NCI-H2029 (cell line): ENCODE data around the gene ERC1.
A peak's percentile ranks its signal among the peaks of the same experiment; 100 is the strongest.
"Not testable (repeated sequence)": the region's sequence is repeated elsewhere in the genome, so short reads cannot be mapped to it uniquely, and the experiment has no call there.

Experiments used
- DNase-seq: peaks from one replicate; lab custom pipeline; 2025; lab: John Stamatoyannopoulos, UW

ERC1 gene

GRCh38 chr12:1220127-1221092, 229.4 kb downstream of the ERC1 start:
- peak; percentile 38 for DNase-seq

GRCh38 chr12:1222858-1223639, 232.0 kb downstream of the ERC1 start:
- DNase-seq: no peak

DNA sequence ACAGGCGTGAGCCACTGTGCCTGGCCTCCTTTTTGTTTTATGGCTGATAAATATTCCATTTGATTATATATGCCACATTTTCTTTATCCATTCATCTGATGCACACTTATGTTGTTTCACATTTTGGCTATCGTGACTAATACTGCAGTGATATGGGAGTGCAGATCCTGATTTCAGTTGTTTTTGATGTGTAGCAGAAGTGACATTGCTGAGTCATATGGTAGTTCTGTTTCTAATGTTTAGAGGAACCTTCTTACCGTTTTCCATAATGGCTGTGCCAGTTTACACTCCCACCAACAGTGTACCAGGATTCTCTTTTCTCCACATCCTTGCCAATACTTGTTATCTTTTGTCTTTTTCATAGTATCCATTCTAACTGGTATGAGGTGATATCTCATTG, 235.9 kb downstream of the ERC1 start:
- DNase-seq: no peak

GRCh38 chr12:1234073-1234472, 243.1 kb downstream of the ERC1 start:
- no peak for DNase-seq

DNA sequence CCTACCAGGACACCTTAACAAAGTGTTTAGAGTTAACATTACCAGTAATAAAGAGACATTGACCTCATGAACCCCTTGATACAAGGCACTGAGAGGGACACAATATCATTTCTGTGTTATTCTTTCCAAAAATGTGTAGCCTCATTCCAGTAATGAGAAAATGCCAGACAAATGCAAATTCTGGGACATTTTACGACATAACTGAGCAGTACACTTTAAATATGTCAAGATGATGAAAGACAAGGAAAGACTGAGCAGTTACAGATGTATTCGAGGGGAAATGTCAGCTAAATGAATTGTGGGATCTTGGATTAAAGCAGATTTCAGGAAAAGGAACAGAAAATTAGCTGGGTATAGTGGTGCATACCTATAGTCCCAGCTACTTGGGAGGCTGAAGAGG, 255.6 kb downstream of the ERC1 start:
- DNase-seq: no peak

GRCh38 chr12:1250641-1251040, 259.6 kb downstream of the ERC1 start:
- no peak for DNase-seq

- DNase-seq: no peak
Measured at GRCh38 chr12:1252758-1253157, 261.7 kb downstream of the ERC1 start.

DNA sequence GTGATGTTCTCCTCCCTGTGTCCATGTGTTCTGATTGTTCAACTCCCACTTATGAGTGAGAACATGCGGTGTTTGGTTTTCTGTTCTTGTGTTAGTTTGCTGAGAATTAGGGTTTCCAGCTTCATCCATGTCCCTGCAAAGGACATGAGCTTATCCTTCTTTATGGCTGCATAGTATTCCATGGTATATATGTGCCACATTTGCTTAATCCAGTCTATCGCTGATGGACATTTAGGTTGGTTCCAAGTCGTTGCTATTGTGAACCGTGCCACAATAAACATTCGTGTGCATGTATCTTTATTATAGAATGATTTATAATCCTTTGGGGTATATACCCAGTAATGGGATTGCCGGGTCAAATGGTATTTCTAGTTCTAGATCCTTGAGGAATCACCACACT, 264.1 kb downstream of the ERC1 start:
- not testable (repeated sequence) for DNase-seq

GRCh38 chr12:1255854-1256253, 264.8 kb downstream of the ERC1 start:
- not testable (repeated sequence) for DNase-seq

DNA sequence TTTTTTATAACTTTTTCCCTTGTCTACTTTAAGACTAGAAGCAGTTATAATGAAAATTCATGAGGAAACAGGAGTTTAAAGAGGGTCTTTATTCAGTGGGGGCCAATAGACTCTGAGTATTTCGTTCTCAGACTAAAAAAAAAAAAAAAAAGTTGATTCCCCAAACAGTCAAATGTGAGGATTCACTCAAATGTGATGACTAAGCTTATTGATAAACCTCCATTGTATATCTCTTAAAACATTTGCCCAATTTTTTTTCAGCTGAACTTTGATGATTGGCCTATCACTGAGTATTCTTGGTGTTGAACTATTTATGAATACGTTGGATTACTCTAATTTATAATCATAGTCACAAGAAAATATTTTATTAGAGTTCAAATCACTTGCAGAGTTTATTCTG, 265.3 kb downstream of the ERC1 start:
- DNase-seq: no peak

DNA sequence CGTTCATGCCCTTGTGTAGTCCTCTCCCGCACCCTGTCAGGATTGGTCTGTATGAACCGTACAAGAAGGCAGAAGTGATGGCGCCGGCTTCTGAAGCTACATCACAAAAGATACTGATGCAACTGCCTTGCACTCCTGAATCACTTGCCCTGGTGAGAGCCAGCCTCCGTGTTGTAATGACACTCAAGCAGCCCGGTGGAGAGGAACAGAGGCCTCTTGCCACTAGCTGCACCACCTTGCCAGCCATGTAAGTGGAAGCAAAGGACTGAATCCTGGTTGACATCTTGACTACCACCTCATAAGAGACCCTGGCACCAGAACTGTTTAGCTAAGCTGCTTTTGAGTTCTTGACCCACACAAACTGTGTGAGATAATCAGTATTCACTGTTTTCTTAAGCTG, 266.0 kb downstream of the ERC1 start:
- DNase-seq: no peak

- DNase-seq: no peak
Measured at GRCh38 chr12:1262011-1262410, 271.0 kb downstream of the ERC1 start.

DNA sequence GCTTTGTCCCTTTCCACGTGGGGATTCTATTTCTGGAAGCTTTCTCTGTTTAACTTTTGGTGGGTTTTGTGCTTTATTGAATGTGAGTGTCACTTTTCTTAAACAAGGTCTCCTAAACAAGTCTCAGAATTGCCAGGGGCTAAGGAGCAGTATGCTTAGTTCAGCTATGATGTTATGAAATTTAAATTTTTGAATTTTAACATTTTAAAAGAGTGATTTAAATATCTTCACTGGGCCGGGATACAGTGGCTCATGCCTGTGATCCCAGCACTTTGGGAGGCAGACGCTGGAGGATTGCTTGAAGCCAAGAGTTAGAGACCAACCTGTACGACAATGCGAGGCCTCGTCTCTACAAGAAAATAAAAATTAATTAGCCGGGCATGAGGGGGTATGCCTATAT, 276.2 kb downstream of the ERC1 start:
- DNase-seq: no peak

DNA sequence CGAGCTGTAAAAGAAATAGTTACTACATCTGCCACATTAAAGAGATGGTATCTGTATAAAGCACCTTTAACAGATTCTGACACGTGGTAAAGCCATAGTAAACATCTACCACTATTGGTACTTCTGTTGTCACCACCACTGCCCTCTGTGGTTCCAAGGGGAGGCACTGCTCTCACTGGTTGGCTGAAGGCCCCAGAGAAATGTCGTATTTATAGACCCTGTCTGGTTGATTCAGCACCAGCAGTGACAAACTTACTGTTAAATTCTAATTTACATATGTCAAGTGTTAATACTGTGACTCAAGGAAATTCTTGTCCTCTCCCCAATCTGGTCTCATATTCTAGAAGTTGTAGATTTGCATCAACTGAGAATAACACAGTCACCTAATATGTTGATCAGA, 281.1 kb downstream of the ERC1 start:
- no peak for DNase-seq

DNA sequence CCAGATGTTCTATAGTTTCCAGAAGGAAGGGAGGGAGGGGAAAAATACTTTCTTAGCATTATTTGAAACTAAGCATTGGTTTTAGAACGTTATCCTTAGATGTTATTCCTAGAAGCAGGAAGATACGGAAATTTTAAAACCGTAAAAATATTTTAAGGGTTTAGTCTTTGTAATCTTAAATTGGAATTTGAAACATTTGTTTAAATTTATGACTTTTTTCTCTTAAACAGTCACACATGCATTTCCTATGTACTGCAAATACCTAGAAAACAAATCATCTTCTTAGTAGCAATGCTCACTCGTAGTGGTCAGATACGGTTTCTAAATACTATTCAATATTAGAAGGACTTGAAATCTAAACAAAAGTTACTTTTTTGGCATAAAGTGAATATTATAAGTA, 282.0 kb downstream of the ERC1 start:
- no peak for DNase-seq

DNA sequence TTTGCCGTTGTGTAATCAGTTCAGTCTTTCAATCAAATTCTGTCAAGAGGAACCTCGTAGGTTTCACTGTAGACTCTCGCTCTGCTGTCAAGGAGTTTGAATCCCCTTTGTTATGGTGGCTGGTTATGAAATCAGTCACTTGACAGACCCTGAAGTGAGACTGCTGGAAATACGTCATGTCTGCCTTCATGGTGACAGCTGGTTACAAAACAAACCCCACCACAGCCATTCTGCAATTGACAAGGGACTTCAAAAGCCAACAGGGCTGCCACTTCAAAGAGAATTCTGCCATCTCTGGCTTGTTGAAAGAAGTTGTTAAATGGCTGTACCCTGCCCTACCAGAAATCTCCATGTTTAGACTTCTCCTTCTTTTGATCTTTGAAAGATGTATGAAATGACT, 286.9 kb downstream of the ERC1 start:
- DNase-seq: no peak

DNA sequence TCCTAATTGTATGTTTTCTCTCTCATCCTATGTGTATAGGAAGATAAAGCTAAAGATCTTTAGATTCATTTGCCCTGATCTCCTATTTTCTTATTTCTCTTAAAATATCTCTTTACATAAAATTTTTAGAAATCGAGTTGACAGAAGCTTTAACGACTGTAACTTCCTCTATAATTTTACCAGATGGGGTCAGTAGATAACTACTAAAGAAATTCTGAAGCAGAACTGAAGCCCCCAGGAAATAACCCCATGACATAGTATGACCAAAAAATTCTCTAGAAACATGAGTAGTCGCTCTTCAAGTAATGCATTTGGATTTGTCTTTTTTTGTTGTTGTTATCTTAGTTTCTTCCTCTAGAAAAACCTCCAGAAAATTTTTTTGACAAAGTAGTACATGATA, 288.0 kb downstream of the ERC1 start:
- no peak for DNase-seq

DNA sequence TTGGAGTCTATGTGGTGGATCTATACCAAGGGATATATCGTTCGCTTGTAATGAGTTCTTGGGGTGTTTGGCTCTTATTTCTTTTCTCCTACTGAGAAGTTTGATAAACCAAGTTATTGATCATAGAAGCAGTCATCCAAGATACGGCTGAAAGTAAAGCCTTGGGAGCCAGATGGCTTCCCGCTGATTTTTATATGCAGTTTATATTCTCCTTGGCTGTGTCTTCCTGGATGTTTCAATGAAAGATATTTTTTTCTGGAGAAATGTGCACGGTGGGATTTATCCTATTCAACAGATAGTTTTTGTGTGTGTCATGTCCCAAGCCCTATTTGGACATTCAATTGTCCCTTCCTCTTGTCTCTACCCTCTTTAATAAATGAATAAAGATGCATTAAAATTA, 289.0 kb downstream of the ERC1 start:
- DNase-seq: no peak

DNA sequence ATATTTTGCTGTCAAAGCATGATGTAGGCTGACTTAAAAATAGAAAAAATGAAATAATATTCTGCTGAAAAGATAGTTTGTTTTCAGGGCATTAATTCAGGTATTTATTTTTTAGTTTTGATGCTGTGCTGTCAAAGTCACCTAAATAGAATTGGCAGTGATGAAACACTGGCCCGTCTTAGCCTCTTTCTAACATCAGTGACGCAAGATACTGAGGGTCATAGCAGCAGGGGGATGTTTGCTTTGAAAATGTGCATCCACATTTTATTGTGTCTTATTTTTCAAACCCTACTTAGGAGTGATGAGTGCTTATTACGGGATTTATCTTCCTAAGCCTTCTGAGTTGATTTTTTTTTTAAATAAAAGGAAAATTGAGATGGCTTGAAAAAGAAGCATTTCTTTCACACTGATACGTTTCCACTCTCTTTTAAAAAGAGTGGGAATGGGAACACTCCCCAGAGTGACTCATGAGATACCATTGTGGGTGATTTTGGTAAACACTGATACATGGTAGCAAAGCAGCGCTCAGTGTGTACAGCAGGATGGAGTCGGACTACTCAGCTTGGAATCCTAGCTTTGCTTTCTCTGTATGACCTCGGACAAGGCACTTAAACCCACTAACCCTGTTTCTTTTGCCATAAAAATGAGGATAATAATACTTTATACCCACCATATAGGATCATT, 290.8 kb downstream of the ERC1 start:
- DNase-seq: no peak

DNA sequence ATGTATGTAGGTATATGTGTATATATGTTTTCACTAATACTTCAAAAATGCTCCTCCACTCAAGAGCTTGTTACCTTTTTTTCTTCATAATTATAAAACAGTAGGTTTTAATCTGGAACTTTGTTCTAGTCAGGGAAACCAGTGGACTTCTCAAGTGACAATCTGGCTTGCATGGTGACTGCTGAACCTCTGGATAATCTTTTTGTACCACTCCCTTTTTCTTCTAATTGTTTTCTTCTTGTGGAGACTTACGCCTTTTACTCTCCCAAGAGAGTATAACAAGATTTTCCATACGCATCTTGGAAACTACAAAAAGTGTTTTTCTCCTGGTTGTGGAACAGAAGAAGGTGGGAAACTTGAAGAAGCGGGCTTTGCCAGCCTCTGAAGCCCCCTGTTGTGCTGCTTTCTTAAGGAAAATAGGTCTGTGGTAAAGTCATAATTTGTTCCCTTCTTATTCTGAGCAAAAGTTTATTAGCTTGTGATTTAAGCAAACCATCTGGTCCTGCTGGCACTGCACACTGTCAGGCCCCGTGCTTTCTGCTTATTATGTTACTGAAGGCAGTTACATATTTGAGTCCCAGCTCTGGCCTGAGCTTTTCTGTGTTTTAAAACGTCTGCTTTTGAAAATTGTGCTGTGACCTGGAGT, 291.8 kb downstream of the ERC1 start:
- no peak for DNase-seq

DNA sequence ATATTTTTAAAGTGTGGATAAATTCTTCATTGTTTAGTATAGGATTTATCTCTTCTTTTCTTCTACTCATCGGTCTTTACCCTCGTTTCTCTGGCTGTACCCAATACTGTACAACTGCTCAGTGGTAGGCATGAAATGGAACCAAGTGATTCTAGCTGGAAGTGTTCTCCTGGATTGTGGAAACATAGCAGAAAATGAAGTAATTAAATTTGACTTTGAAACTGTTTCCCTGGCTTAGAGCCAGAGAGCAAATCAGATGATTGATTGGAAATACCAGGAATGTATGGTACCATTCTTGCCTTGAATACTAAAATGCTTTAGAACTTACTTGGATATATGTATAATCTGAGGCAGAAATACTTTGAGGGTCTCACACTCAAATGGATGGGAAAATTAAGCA, 292.3 kb downstream of the ERC1 start:
- DNase-seq: no peak

- DNase-seq: no peak
Measured at GRCh38 chr12:1284611-1285010, 293.6 kb downstream of the ERC1 start.
